ENCODE results near the gene KCNJ6.

The KCNJ6 gene

GRCh38 chr21:37904856-37905255 is 11.4 kb downstream of the KCNJ6 start:
- no peak for DNase-seq

DNA sequence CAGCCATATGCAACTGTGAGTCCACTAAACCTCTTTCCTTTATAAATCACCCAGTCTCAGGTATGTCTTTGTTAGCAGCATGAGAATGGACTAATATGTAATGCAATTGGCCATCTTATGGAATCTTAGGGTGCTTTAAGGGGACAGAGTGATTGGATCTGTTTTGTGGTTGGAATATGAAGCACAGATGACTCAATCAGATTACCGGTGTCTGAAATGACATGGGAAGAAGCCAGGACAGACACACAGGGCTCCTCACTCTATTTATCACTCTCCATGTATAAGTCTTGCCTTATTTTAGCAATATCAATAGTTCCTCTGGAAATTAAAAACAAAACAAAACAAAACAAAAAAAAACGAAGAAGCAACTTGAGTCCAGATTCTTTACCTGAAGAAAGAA is 12.9 kb downstream of the KCNJ6 start:
- no peak for DNase-seq

GRCh38 chr21:37899146-37899545 is 17.1 kb downstream of the KCNJ6 start:
- DNase-seq = no peak

- no peak for DNase-seq
Measured at GRCh38 chr21:37896788-37897187, 19.5 kb downstream of the KCNJ6 start.

DNA sequence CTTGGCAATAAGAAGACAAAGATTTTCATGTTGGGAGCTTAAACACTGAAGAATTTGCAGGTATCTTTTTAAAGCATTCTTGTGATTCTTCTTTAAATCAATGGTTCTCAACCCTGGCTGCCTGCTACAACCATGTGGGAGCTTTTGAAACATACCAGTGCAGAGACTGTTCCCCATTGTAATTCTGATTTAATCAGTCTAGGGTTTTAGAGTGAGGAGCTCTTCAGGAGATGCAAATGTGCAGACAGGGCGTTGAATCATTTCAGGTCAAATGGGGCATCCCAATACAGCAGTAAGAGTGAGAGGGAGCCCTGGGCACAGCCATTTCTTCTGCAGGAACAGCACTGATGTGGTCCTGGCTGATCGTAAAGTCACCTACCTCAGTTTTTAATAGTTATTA is 24.3 kb downstream of the KCNJ6 start:
- no peak for DNase-seq

- DNase-seq = no peak
Measured at GRCh38 chr21:37888659-37889058, 27.6 kb downstream of the KCNJ6 start.

DNA sequence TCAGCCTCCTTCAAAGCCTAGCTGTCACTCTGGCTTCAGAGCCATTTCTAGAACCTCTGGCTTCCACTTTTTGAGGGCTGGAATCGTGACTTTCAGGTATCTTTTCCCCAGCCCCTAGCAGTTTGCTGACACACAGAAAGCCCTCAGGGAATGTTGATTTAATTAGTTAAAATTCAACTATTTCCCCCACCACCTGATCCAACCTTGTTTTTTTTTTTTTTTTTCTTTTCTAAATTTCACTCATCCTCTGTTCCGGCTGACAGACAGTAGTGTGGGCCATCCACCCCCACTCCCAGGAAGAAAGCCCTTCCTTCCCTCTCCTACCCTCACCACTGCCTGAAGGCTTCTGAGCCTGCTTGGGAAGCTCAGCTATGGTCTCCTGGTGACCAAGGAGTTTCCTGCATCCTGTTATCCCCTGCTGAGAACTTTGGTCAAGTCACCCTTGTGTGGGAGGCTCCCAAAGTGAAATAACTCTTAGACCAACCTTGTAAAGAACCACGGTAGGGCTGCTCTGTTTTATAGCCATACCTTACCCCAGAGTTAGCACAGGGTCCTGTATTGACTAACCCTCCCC is 29.4 kb downstream of the KCNJ6 start:
- no peak for DNase-seq

GRCh38 chr21:37886120-37886519 is 30.1 kb downstream of the KCNJ6 start:
- DNase-seq = no peak

GRCh38 chr21:37878946-37879660 is 37.2 kb downstream of the KCNJ6 start:
- DNase-seq = no peak

DNA sequence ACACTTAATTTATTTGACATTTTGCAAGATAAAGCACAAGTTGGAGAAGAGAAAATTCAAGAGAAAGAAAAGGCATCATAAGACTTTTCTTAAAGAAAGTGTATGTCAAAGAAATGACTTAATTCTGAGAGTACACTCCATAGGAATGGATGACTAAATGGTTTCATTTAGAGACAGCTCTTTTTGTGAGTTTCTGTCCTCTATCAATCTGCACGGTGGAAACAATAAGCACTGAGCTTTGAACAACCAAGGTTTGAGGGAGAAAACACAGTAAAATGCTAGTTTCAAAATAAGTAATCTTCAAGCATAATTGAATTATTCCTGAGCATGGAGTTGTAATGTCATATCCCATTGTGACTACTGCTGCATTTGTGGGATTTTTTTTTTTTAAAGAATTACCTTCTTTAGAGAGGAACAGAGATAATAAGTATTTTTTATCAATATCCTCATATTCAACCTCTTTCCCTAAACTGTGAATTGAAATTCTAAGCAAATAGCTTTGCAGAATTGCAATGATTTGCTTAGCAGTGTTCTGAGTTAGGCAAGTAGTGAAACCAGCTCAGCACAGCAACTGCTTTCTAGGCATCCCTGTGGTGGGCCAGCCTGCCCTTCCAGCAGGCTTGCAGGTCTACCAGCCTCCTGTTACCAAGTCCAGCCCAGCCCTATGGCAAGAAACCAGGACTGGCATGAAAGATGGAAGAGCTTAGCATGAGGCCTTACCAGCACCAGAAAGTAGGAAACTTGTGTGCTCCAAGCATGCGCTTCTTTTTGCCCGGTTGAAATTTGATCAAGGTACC is 38.2 kb downstream of the KCNJ6 start:
- DNase-seq = no peak

DNA sequence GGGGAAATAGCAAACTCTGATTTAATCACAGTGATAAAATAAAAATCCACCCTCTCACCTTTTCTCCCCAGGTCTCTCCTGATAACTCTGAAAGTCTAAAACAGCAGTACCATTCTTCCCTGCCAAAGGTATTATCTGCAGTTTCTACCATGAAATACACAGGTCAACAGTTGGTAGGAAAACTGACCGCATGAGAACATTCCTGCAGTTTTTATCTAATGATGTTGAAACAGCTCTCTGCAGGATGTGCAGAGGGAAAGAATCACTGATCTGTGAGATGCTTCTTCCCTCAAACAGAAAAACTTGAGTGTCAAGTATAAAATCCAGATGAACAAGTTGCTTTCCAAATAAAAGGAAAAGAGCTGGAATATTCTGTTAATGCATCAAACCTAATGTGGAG is 39.1 kb downstream of the KCNJ6 start:
- no peak for DNase-seq

GRCh38 chr21:37876561-37876960 is 39.7 kb downstream of the KCNJ6 start:
- no peak for DNase-seq

GRCh38 chr21:37874904-37875780 is 41.1 kb downstream of the KCNJ6 start:
- DNase-seq = no peak

- no peak for DNase-seq
Measured at GRCh38 chr21:37874481-37874880, 41.8 kb downstream of the KCNJ6 start.

- no peak for DNase-seq
Measured at GRCh38 chr21:37873655-37874054, 42.6 kb downstream of the KCNJ6 start.

DNA sequence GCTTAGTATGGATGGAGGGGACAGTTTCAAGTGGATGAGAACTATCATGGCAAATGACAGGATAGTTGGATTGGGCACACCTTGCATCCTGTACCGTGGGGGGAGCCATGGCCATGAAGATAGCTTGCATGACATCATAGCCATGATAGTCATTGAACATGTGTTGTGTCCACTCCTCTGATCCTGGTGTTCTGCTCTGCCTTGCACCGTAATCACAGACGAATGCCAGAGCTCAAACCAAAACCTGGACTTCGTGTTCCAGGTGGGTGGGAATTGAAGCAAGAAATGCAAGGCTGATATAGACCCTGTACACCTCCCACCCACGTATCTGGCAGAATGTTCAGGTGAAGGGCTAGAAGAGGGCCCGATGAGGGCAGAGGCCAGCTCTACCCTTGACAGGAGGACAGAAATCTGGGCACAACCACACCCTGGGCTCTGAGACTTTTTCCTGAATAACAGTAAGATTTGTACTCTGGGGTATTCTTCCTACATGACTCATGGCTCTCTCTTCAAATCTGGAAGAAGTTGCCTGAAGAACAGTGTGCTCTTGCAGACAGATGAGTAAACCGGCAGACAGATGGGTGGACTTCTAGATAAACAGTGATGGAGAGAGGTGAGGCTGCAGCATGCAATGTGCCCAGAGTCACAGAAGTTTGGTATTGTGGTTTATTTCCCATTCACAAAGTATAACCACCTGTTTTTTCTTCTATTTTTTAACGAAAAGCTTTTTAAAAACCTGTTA is 45.0 kb downstream of the KCNJ6 start:
- no peak for DNase-seq

DNA sequence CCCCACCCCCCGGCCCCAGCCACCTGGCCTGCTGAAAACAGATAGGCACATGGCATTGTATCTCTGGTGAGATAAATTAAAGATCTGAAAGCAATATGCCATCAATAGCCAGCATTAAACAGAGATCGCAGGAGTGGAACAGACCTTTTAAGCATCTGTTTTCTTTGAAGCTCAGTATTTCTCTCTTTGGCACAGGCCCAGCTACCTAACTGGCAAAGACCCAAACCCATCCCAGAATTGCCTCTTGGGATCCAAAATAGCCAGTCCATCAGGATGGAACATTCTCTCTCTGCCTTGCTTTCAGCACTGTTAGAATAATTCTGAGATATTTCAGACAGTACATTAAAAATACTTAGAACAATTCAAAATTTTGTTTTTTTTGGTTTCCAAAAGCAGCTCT is 46.0 kb downstream of the KCNJ6 start:
- DNase-seq = no peak

DNA sequence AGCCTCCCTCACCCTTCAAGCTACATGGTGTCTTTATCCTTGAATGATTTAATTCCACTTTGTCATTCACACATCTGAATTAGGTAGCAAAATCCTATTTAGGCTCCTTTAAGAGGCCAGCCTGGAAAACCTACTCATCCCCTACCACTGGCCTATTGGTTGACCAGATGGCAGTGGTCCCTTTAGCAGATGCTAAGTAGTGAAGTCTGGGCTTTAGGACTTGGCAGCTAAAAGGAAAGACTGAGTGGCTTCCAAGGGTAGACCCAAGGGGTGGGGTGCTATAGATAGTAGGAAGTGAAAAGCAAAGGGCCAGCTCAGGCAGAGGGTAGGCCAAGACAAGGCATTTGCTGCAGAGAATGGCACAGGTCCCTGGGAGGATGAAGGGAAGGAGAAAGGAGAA is 46.6 kb downstream of the KCNJ6 start:
- DNase-seq = no peak

DNA sequence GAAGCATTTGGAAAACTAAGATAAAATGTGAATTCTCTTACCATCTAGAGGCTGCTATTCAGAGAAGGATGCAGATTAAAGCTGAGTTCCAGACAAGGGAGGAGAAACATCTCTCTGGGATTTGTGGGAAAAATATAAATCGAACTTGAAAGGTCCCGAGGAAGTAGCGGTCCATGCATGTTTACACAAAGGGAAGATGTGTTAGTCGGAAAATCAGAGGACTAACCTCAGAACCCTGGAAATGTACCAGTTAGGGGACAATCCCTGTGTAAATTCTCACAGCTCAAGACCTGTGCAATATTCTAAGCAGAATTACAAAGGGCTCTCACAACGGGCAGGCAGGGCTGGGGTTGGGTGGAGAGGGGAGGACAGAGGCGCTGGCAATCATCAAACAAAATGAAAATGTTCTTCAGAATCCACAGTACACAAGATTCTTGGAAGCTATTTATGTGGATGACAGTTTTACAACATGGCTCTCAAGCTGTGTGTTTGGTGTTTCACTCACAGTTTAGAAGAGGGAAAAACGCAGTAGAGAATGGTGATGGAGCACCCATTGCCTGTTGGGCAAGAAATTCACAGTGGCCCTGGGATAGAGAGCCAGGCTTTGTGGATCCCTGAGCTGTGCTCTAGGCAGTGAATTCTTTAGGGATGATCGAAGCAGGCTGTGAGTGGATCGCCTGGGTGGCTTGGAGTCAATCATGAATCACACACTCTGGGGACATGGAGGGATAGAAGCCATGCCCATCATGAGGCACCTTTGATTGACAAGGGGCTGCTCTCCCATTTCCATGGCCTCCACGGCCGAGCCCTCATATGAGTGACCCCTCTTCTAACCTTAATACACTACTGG is 47.6 kb downstream of the KCNJ6 start:
- no peak for DNase-seq

GRCh38 chr21:37866027-37866426 is 50.2 kb downstream of the KCNJ6 start:
- DNase-seq = no peak

- DNase-seq = no peak
Measured at GRCh38 chr21:37865156-37865555, 51.1 kb downstream of the KCNJ6 start.
